NCI-H82 (cell line): ENCODE measurements around the gene TMEM126A.

Experiments
- DNase-seq: peaks from one replicate; lab custom pipeline; 2025; lab: John Stamatoyannopoulos, UW

TMEM126A gene

DNA sequence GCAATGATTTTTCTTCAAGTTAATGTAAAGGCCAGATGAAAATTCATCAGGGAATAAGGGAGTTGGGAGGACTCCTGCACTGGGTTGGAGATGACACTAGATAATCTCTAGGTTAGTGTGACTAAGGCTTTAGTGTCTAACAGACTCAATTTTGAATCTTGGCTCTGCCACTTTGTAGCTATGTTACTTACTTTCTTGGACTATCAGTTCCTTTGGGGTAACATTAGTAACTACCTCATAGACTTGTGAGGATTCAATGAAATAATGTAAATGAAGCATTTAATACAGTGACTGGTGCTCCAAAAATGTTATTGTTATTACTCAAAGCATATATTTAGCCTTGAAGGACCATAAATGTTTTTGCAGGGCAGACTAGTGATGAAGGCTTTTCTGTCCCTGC is 47.8 kb downstream of the TMEM126A start:
- no peak for DNase-seq

- DNase-seq: no peak
Measured at GRCh38 chr11:85697747-85698146, 50.0 kb downstream of the TMEM126A start.

- no peak for DNase-seq
Measured at GRCh38 chr11:85698195-85698594, 50.4 kb downstream of the TMEM126A start.

GRCh38 chr11:85699957-85700741 is 52.4 kb downstream of the TMEM126A start:
- DNase-seq: no peak

GRCh38 chr11:85704967-85705366 is 57.2 kb downstream of the TMEM126A start:
- DNase-seq: no peak

- DNase-seq: no peak
Measured at GRCh38 chr11:85705800-85706199, 58.0 kb downstream of the TMEM126A start.
